Lung (tissue), 12 donors: ENCODE results near the gene SLC35F1. TPM values are rescaled to one million over a fixed set of nuclear protein-coding genes. Genes with fewer than 3 reads are reported as not detected.

ENCODE experiments used
- ATAC-seq: fragments of 200-7000 bp; cut with Tn5 transposase; one replicate; pipeline ENCODE4 v1.9.1; 2020; ENCODE audit warnings: moderate number of reproducible peaks; ENCODE audit not compliant: insufficient read depth, low FRiP score
- DNase-seq, 3 donors: peaks; one replicate each; pipeline ENCODE4 v3.0.0-alpha.2; 2013 to 2017
- H3K27ac ChIP-seq, 2 donors: one replicate each; pipeline ENCODE4 v1.5.1; 2013; ENCODE audit warnings: mild to moderate bottlenecking in 2 of 2, moderate library complexity in 2 of 2, control low read depth in 1 of 2, inconsistent platforms in 1 of 2, low read depth in 1 of 2, low read length in 1 of 2
- H3K27me3 ChIP-seq, 3 donors: one replicate each; pipeline ENCODE4 v1.5.1; 2013; ENCODE audit warnings: low read length in 2 of 3; ENCODE audit not compliant: control insufficient read depth in 3 of 3, insufficient read depth in 3 of 3
- H3K36me3 ChIP-seq, 4 donors: one replicate each; pipeline ENCODE4 v1.5.1; 2013; ENCODE audit warnings: low read length in 4 of 4, mild to moderate bottlenecking in 1 of 4, moderate library complexity in 1 of 4; ENCODE audit not compliant: control insufficient read depth in 4 of 4, insufficient read depth in 4 of 4
- H3K4me1 ChIP-seq, 5 donors: one replicate each; pipeline ENCODE4 v1.5.1; 2013; ENCODE audit warnings: low read length in 5 of 5, mild to moderate bottlenecking in 2 of 5, moderate library complexity in 1 of 5; ENCODE audit not compliant: control insufficient read depth in 5 of 5, insufficient read depth in 5 of 5
- H3K4me3 ChIP-seq: one replicate; pipeline ENCODE4 v1.5.1; 2013; ENCODE audit warnings: mild to moderate bottlenecking, control low read depth, moderate library complexity
- H3K9ac ChIP-seq, 2 donors: one replicate each; pipeline ENCODE4 v1.5.1; 2013; ENCODE audit warnings: low read length in 2 of 2, control low read depth in 1 of 2; ENCODE audit not compliant: insufficient read depth in 1 of 2
- H3K9me3 ChIP-seq, 4 donors: one replicate each; pipeline ENCODE4 v1.5.1; 2013; ENCODE audit warnings: low read length in 3 of 4, mild to moderate bottlenecking in 1 of 4, moderate library complexity in 1 of 4; ENCODE audit not compliant: control insufficient read depth in 4 of 4, insufficient read depth in 3 of 4
- CTCF ChIP-seq: IDR thresholded peaks from 2 replicates; pipeline ENCODE4 v1.5.1; 2012; ENCODE audit warnings: mild to moderate bottlenecking; ENCODE audit errors: control extremely low read depth, extremely low read depth
- WGBS, 2 donors: extraction: QIAGEN DNeasy Blood & Tissue Kit; methylation state at CpG; one replicate each; pipeline ENCODE4 v1.1.7; 2013; 5-methylcytosine and 5-hydroxymethylcytosine counted together
- polyA plus RNA-seq, 2 donors: library from polyadenylated mRNA; stranded (reverse); fragments of 200-250 nt; gene quantifications; one replicate each; pipeline ENCODE4 v1.2.1, GENCODE V29; 2013
- total RNA-seq, 2 donors: library from RNA; depleted of rRNA in 1 of 2; stranded (reverse); fragments of >200 nt in 1 of 2; gene quantifications; one replicate each; pipeline ENCODE4 v1.2.1, GENCODE V29; 2014 to 2021
- donor health status: control.
- donor health status: control.
- donor health status: Bipolar disorder and iron deficiency.
- donor health status: healthy.
- donor health status: DM: yes; HTN: yes; CAD: no.

The SLC35F1 gene
- total and polyA plus RNA-seq, 4 donors: 0.04 to 5.7 (median 0.07) TPM

- H3K4me1 ChIP-seq: no peaks in the 10 kb centered on the region
- TF ChIP-seq CTCF: no peak
- H3K9ac ChIP-seq: no peak overlapping the region
- no peaks in the 10 kb centered on the region for H3K27me3 ChIP-seq
- no peak for DNase-seq
- ATAC-seq: no peak
- no peak overlapping the region for H3K4me3 ChIP-seq
- H3K36me3 ChIP-seq: no peaks in the 10 kb centered on the region
- peaks cover 0 to 8% (median 3%) of the 10 kb centered on the region in 4 donors for H3K9me3 ChIP-seq
- 87 to 92% methylated on average over 3 of the region's 3 CpGs for WGBS, 2 donors
- H3K27ac ChIP-seq: no peak overlapping the region
These were observed 24.9 kb downstream of the SLC35F1 start for GRCh38 chr6:117932001-117932400.

- TF ChIP-seq CTCF: no peak
- no peak overlapping the region for H3K27ac ChIP-seq
- H3K36me3 ChIP-seq: no peaks in the 10 kb centered on the region
- ATAC-seq (no peak), DNase-seq (no peak)
- no peak overlapping the region for H3K4me3 ChIP-seq
- 49 to 67% methylated on average over 3 of the region's 3 CpGs for WGBS, 2 donors
- H3K4me1 ChIP-seq: no peaks in the 10 kb centered on the region
- H3K27me3 ChIP-seq: no peaks in the 10 kb centered on the region
- H3K9me3 ChIP-seq: peaks cover 0 to 8% (median 2%) of the 10 kb centered on the region in 4 donors
- no peak overlapping the region for H3K9ac ChIP-seq
These were observed 25.6 kb downstream of the SLC35F1 start for GRCh38 chr6:117932676-117933075.

GRCh38 chr6:117933471-117933870, 26.4 kb downstream of the SLC35F1 start:
- DNase-seq: no peak
- no peak for TF ChIP-seq CTCF
- WGBS, 2 donors: 80 to 92% methylated on average over 4 of the region's 4 CpGs
- Histone ChIP-seq H3K4me1 (no peaks in the 10 kb centered on the region), H3K4me3 (no peak overlapping the region), H3K9ac (no peak overlapping the region), H3K27me3 (no peaks in the 10 kb centered on the region), H3K27ac (no peak overlapping the region), H3K36me3 (no peaks in the 10 kb centered on the region), H3K9me3 (peaks cover 0 to 4% (median 2%) of the 10 kb centered on the region in 4 donors)
- ATAC-seq: no peak

GRCh38 chr6:117938311-117938995, 31.4 kb downstream of the SLC35F1 start:
- Histone ChIP-seq H3K27ac (no peak overlapping the region), H3K36me3 (no peaks in the 10 kb centered on the region), H3K4me3 (no peak overlapping the region), H3K27me3 (no peaks in the 10 kb centered on the region), H3K4me1 (no peaks in the 10 kb centered on the region), H3K9ac (no peak overlapping the region), H3K9me3 (no peaks in the 10 kb centered on the region)
- DNase-seq: peak in 2 of 3 donors; percentile 41 to 51
- ATAC-seq: no peak
- no peak for TF ChIP-seq CTCF
- WGBS, 2 donors: 68 to 78% methylated on average over 5 of the region's 5 CpGs
